ENCODE results near the gene FBF1.

- TF ChIP-seq CTCF (IDR thresholded peaks at IDR 0.05; ENCODE audit: low read depth, low read length, poor library complexity, severe bottlenecking), result no peak
- no peak for TF ChIP-seq EZH2phosphoT487 (IDR thresholded peaks at IDR 0.05; ENCODE audit: borderline replicate concordance, low read length)
These were observed 30.1 kb downstream of the FBF1 start for GRCh38 chr17:75910699-75911098.
